Astrocyte of the spinal cord (primary cell): Measurements from ENCODE around the gene BLNK.

Experiments
- DNase-seq: peaks from one replicate; pipeline ENCODE4 v3.0.0; 2011; ENCODE audit warnings: low read depth, low spot score
- H3K4me3 ChIP-seq: 2 replicates; pipeline ENCODE4 v1.5.1; 2011; ENCODE audit warnings: low read depth, mild to moderate bottlenecking, low read length, moderate library complexity
- in situ Hi-C: cut with HindIII; loops from 2 replicates; pipeline ENCODE4 v1.10.0; 2017; ENCODE audit warnings: low sequenced_read_pairs
- TF ChIP-seq, protein P1 (sequence below): IDR thresholded peaks from 2 replicates; pipeline ENCODE4 v1.5.1; 2012; ENCODE audit warnings: low read depth, mild to moderate bottlenecking, low read length, inconsistent platforms

Gene BLNK

DNA sequence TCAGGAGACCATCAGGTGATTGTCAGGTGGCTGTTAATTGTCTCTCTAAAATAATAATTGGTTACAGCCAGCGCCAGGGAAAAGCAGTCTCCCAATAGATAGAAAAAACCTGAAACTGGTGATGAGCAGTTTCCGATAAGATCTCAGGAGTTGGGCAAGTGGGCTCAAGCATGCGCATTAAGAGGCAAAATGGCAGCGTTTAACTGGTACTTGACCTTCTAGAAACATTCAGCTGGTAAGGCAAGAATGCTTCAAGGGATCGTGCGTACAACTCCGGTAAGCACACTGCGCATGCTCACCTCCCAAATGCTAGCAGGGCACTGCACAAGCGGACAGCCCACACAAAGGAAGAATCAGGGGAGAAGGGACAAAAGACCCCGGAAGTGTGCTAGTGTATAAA, 48.5 kb downstream of the BLNK start:
- TF ChIP-seq, protein P1, sequence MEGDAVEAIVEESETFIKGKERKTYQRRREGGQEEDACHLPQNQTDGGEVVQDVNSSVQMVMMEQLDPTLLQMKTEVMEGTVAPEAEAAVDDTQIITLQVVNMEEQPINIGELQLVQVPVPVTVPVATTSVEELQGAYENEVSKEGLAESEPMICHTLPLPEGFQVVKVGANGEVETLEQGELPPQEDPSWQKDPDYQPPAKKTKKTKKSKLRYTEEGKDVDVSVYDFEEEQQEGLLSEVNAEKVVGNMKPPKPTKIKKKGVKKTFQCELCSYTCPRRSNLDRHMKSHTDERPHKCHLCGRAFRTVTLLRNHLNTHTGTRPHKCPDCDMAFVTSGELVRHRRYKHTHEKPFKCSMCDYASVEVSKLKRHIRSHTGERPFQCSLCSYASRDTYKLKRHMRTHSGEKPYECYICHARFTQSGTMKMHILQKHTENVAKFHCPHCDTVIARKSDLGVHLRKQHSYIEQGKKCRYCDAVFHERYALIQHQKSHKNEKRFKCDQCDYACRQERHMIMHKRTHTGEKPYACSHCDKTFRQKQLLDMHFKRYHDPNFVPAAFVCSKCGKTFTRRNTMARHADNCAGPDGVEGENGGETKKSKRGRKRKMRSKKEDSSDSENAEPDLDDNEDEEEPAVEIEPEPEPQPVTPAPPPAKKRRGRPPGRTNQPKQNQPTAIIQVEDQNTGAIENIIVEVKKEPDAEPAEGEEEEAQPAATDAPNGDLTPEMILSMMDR: no peak
- no peak for DNase-seq
- H3K4me3 ChIP-seq: no peak overlapping the region
- in situ Hi-C loops: no loop called here

DNA sequence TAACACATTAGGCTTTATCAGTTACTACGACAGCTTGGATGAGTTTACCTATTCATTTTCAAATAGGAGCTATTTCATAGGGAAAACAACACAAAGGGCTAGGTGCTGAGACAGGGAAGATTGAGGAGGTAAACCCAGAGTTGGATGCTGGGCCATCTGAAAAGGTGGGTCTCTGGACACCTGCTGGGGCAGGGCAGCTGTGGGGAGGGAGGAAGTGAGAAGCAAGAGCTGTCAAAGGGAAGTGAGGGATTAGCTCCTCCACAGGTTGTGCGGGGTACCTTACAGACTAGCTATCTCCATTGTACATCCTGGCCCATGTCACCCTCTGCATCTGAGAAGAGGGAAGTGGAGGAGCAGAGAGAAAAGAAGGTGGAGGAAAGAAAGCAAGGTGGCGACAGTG, 48.9 kb downstream of the BLNK start:
- in situ Hi-C loops: no loop called here
- DNase-seq: no peak
- TF ChIP-seq, protein P1: no peak
- H3K4me3 ChIP-seq: no peak overlapping the region

DNA sequence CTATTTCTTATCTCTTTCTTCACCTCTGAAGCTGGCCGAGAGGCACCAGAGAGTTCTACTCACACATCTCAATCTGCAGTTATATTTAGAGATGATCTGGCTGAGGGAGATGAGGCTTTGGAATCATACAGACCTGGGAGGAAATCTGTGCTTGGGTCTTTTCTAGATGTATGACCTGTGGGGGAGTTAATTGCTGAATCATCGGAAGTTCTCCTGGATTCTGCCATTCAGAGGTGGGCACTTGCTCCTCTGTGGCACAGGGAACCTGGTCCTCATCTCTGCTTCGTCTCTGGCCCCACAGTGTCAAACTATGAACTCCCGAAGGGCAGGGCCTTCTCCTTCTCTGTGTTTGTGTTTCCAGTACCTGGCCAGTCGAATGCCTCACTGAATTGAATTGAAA, 52.5 kb downstream of the BLNK start:
- DNase-seq: no peak
- TF ChIP-seq, protein P1: no peak
- in situ Hi-C loops: no loop called here
- no peak overlapping the region for H3K4me3 ChIP-seq

DNA sequence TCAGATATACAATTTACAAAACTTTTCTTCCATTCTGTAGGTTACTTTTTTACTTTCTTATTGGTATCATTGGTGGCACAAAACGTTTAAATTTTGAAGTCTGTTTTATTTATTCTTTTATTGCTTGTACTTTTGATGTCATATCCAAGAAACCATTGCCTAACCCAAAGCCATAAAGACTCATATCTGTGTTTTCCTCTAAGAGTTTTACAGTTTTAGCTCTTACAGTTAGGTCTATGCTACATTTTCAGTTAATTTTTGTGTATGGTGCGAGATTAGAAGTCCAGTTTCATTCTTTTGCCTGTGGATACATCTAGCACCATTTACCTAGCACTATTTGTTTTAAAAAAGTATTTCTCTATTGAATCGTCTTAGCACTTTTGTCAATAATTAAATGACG, 53.7 kb downstream of the BLNK start:
- in situ Hi-C loops: no loop called here
- no peak overlapping the region for H3K4me3 ChIP-seq
- TF ChIP-seq, protein P1: no peak
- DNase-seq: no peak

DNA sequence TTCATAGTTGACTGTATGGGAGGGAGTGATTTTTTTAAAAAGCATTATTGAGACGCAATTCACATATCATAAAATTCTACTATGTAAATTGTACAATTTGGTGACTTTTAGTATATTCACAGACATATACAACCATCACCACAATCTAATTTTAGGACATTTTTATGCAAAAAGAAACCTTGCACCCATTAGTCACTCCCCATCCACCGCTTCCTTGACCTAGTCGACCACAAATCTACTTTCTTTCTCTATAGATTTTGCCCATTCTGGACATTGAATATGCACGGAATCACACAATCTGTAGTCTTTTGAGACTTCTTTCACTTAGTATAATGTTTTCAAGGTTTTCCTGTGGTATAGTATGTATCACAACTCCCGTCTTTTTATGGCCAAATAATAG, 54.6 kb downstream of the BLNK start:
- TF ChIP-seq, protein P1: no peak
- DNase-seq: no peak
- in situ Hi-C loops: no loop called here
- no peak overlapping the region for H3K4me3 ChIP-seq

DNA sequence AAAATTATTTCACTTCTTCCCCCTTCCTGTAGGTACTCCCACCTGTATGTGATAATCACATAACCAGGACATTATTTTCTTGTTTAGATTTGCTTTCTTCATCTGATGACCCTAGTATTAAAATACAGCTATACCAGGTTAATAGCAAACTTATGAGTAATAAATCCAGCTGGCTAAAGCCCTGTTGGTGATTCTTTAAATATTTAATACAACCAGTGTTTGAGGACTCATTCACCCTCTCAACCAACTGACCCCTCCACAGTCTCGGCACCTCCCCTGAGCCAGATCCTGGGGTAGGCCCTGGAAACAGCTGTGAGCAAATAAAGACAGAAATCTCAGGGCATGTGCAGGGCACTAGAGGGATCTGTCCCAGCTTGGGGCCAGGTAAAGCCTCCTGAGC, 58.5 kb downstream of the BLNK start:
- DNase-seq: no peak
- TF ChIP-seq, protein P1: no peak
- no peak overlapping the region for H3K4me3 ChIP-seq
- in situ Hi-C loops: no loop called here

DNA sequence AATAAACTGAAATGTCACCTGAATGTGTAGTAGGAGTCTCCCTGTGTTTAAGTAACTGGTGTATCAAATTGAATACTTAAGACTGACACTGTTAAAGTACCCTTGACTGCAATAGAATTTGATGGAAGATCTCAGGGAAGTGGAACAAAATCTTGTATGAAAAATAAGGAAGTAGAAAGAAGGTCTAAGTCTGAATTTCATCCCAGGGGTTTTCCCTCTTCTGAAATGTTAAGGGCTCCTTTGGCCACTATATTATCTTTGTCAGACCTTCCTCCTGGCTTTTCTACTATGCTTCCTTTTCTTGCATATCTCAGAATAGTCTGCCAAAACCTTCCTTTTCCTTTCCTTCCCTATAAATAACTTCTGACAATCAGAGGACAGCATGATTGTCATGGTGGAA, 59.6 kb downstream of the BLNK start:
- TF ChIP-seq, protein P1: no peak
- H3K4me3 ChIP-seq: no peak overlapping the region
- in situ Hi-C loops: no loop called here
- DNase-seq: no peak
